ENCODE data around the gene HSCB.

DNA sequence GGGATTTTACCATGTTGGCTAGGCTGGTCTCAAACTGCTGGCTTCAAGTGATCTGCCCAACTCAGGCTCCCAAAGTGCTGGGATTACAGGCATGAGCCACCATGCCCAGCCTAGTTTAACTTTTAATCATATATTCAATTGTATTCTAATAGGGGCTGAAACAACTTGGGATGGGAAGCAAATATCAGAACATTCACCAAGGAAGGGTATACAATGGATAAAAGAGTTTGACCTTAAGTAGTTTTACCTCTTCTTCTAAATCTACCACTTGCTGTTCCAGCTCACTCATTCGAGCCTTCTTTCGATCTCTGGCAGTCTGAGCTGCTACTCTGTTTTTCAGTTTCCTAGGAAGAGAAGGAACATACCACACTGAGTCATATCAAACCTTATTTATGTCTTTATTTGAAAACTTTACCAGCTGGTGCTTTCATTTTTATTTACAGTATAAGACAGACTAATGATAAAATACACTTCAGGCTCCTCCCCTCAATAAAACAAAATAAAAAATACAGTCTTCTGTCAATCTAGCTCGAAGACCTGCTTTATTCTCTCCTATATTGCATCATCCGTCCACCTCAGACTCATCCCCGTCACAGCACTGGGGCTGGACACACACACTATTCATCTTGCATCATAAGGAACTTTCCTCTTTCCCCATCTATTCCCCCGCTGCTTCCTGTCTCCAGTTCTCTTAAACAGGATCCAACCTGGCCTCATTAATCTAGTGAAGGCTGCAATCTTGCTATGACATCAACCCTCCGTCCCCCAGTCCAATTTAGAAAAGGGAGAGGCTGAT is 57.2 kb downstream of the HSCB start:
- no peak for TF ChIP-seq ATF1 (CRISPR knock-in tag; IDR thresholded peaks at IDR 0.05)
- TF ChIP-seq, protein P1, sequence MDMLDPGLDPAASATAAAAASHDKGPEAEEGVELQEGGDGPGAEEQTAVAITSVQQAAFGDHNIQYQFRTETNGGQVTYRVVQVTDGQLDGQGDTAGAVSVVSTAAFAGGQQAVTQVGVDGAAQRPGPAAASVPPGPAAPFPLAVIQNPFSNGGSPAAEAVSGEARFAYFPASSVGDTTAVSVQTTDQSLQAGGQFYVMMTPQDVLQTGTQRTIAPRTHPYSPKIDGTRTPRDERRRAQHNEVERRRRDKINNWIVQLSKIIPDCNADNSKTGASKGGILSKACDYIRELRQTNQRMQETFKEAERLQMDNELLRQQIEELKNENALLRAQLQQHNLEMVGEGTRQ (CRISPR knock-in tag; IDR thresholded peaks at IDR 0.05), result no peak
- no peak for TF ChIP-seq CREB1 (CRISPR knock-in tag; IDR thresholded peaks at IDR 0.05)
- TF ChIP-seq, protein P2, sequence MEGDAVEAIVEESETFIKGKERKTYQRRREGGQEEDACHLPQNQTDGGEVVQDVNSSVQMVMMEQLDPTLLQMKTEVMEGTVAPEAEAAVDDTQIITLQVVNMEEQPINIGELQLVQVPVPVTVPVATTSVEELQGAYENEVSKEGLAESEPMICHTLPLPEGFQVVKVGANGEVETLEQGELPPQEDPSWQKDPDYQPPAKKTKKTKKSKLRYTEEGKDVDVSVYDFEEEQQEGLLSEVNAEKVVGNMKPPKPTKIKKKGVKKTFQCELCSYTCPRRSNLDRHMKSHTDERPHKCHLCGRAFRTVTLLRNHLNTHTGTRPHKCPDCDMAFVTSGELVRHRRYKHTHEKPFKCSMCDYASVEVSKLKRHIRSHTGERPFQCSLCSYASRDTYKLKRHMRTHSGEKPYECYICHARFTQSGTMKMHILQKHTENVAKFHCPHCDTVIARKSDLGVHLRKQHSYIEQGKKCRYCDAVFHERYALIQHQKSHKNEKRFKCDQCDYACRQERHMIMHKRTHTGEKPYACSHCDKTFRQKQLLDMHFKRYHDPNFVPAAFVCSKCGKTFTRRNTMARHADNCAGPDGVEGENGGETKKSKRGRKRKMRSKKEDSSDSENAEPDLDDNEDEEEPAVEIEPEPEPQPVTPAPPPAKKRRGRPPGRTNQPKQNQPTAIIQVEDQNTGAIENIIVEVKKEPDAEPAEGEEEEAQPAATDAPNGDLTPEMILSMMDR (IDR thresholded peaks at IDR 0.05), result no peak
- TF ChIP-seq ZNF138 (CRISPR knock-in tag; conservative IDR thresholded peaks at IDR 0.05), result no peak
- TF ChIP-seq NFYB (CRISPR knock-in tag; conservative IDR thresholded peaks at IDR 0.05; ENCODE audit: low read depth), result no peak
- TF ChIP-seq SP1 (CRISPR knock-in tag; conservative IDR thresholded peaks at IDR 0.05), result no peak
- no peak for TF ChIP-seq ETV6 (CRISPR knock-in tag; IDR thresholded peaks at IDR 0.05)
